NCI-H1105 treated with DMSO at 0.1 percent for 48 hours (cell line): ENCODE data around the gene FASTKD2.

Experiments used
- DNase-seq: peaks from one replicate; lab custom pipeline; 2025; lab: John Stamatoyannopoulos, UW

The FASTKD2 gene

GRCh38 chr2:206765242-206766056 lies at the start of gene FASTKD2, which contains the start of gene MDH1B:
TSS of gene FASTKD2 (plus strand) at chr2:206765606. CDS start at chr2:206766694, 1,088 bp downstream.
TSS of gene MDH1B (minus strand) at chr2:206765328. CDS start at chr2:206765271, 57 bp downstream.
- DNase-seq, result peak; percentile 91

DNA sequence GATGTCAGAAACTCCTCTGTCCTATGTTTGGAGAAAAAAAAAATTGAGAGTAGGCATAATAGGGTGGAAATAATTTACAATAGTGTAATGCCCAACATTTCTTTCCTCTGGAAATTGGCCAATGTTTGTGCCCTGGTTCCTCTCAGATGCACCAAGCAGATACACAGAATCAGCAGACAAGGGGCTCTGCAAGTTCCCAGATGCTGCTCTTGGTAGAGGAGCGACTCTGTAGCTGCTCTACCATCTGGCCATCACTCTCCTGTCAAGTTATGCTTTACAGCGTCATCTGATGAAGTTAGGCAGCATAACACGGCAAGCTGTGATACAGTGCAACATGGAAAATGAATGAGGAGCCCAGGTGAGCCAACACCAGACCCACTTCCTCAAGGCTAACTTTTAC lies 48.8 kb upstream of the FASTKD2 start:
- DNase-seq, result no peak

DNA sequence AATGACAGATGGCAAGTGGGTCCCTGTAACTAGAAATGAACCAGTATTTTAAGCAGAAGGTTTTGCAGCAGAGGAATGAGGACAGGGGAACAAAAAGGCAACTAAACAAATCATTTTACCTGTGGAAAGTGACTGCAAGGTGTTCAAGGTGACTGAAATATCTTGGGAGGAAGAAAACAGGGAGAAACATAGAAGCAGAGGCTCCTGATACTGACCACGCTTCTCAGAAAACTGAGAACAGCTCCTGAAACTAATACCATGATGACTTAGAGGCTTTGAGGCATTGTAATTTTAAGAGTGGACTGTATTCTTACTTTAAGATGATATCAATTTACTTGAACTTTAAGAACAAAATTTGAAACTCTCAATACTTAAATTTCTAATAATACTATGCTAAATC lies 47.1 kb upstream of the FASTKD2 start, which contains the start of gene DYTN:
TSS of gene DYTN (minus strand) at position 101 of the 400 bp plus-strand sequence. CDS start 117 bp downstream, outside the sequence.
- DNase-seq, result no peak

DNA sequence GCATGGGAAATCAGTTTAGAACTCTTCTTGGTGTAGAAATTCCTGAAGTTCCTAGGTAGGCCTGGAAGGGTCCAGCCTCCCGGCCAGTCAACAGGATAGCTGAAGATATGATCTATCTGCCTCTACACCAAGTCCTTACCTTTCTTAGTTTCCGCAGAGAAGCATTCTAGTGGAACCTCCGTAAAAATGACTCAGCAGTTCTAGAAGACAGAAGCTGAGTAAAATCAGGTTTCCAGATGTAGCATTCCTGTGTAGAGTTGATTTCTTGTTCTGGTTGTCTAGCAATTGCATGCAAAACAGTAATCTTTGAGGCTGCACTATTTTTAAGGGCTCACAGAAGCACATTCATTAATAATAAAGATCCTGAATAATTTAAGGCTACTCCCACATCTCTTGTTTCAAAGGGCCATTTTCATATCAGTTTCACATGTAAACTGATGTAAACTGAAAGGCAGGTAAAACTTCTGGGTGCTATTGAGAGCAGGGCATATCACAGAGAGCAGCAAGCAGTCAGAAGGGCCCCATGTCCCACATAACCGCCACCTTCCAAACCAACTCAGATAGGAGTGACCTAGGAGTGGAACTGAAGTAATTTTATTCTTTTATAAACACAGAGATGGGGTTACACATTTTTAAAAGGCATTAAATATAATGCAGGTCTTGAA lies 44.0 kb upstream of the FASTKD2 start:
- DNase-seq, result no peak

DNA sequence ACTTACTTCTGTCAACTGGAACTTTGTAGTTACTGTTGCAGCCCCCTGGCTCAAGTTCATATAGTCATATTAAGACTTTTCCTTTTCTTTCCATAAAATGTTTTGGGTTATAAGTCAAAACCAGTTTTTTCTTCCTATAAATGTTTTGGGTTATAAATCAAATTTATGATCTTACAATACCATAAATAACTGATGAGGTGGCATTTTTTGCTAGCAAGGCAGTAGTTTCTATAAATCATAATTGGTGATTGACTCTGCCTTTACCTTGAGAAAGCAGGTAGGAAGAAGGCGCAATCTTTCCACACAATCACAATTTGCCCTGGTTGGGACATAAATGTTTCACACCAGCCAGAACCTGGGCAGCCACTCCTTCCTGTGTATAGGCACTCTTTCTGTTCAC lies 42.1 kb upstream of the FASTKD2 start:
- no peak for DNase-seq

- no peak for DNase-seq
Observed at GRCh38 chr2:206727287-206727686, 38.1 kb upstream of the FASTKD2 start.

DNA sequence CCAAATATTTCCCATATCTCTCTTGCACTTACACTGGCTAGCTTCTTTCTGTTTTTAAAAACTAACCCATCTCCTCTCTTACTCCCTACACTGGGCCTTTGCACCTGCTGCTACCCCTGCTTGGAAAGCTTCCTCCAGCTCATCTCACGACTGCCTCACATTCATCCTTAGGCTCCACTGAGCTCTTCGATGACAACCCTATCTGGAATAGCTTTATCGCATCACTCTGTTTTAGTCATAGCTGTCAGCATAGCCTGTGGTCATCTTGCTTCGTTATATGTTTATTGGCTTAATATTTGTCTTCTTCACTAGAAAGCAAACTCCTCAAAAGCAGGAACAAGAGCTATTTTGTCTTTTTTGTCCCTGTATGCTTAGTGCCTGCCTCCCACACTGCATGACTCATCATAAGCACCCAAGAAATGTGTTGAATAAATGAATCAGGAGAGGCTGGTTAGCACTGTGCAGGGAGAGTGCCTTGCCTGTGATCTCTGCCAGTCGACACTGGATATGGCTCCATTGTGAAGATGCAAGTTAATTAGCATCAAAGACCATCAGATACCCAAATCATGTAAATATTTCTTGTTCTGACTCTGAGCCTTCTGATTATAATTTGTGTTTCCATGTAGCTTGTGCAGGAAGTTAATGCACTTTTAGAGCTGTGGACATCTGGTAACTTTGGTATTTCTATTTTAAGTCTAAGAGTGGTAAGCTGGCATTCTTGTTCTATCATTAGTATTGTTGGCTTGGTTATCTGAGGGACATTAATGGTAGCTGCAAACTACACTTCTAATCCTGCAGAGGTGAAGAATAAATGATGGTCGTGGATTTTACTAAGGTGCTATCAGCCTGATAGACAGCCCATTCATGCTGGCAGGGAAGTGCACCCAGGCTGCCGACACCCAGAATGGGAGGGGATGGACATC lies 36.9 kb upstream of the FASTKD2 start:
- DNase-seq, result no peak

GRCh38 chr2:206733341-206733740 lies 32.1 kb upstream of the FASTKD2 start:
- DNase-seq, result no peak

- DNase-seq, result no peak
Observed at GRCh38 chr2:206736935-206737334, 28.5 kb upstream of the FASTKD2 start.

DNA sequence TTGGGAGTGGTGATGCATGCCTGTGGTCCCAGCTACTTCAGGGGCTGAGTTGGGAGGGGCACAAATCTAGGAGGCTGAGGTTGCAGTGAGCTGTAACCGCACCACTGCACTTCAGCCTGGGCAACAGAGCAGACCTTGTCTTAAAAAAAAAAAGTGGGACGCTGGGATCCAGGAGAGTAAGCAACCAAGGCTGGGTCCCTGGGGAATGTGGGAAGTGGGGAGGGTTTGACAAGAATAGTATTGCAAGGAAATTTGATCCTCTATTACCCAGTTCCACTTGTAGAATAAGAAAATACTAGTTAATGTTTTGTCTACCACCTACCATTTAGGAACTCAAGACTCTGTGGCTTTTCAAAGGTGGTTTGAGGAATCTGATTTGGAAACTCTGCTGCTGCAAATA lies 26.1 kb upstream of the FASTKD2 start:
- no peak for DNase-seq

DNA sequence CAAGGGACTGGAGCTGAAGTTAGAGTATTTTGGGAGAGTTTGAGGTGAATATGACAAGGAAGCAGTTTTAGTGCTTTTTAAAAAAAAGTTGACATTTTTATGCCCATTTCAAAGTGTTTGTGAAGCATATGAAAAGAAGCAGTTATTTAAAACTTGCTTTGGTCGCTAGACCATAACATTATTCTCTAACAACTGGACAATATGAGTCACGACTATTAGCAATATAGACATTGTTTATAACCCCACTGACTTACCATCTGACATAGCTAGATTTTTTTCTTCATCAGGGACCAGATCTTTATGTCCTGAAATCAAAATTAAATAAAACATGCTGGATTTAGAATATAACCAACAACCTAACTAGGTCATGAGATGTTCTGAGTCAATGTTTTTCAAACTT lies 24.6 kb upstream of the FASTKD2 start:
- no peak for DNase-seq

DNA sequence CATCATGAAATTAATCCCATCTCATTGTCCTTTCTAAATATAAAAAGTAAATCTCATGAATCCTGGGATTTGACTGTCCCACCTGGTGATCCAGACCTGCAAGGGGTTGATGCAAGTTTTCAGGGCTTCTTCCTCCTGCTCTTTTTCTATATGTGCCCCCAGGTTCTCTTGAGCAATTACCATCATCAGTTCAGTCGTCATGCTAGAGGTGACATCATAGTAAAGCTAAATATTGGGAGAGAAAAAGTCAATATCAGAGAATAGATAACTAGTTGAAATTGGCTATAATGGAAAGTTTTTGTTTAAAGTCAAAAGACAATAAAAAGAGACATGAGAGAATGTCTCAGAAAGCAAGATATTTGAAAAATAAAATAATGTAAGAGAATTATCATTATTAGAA lies 8.6 kb upstream of the FASTKD2 start:
- no peak for DNase-seq

GRCh38 chr2:206764673-206765241 lies 649 bp upstream of the FASTKD2 start:
- DNase-seq, result peak; percentile 13

- no peak for DNase-seq
Observed at GRCh38 chr2:206766057-206766930, 888 bp downstream of the FASTKD2 start.

DNA sequence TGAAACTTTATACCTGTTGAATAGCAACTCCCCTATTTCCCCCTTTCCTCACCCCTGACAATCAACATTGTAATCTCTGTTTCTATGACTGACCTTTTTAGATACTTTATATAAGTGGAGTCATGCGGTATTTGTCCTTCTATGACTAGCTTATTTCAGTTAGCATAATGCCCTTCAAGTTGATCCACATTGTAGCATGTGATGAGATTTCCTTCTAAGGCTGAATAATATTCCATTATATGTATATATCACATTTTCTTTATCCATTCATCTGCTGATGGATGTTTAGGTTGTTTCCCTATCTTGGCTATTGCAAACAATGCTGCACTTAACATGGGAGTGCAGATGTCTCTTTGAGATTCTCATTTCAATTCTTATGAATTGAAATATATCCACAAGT lies 9.5 kb downstream of the FASTKD2 start:
- DNase-seq, result no peak

DNA sequence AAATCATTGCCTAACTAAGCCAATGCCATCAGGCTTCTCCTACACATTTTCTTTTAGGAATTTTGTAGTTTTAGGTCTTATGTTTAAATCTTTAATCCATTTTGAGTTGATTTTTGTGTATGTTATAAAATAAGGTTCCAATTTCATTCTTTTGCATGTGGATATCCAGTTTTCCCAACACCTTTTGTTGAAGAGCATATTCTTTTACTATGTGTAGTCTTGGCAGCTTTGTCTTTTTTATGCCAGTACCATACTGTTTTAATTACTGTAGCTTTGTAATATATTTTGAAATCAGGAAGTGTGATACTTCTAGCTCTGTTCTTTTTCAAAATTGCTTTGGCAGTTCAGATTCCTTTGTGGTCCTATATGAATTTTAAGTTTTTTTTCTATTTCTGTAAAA lies 11.0 kb downstream of the FASTKD2 start:
- DNase-seq, result no peak

GRCh38 chr2:206780671-206781070 lies 15.3 kb downstream of the FASTKD2 start:
- DNase-seq, result no peak

DNA sequence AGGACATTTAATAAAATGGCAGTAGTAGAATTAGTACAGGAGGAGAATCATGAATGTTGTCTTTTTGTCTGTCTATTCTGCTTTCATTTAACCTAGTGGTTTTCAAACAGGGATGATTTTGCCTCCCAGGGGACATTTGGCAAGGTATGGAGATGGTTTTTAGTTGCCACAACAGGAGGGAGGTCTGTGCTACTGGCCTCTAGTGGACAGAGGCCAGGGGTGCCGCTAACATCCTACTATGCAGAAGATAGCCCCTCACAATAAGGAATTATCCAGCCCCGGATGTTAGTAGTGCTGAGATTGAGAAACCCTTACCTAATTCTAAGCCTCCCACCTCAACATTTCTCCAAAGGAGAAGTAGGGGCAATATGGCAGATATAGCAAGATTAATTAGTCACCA lies 18.3 kb downstream of the FASTKD2 start:
- DNase-seq, result no peak

DNA sequence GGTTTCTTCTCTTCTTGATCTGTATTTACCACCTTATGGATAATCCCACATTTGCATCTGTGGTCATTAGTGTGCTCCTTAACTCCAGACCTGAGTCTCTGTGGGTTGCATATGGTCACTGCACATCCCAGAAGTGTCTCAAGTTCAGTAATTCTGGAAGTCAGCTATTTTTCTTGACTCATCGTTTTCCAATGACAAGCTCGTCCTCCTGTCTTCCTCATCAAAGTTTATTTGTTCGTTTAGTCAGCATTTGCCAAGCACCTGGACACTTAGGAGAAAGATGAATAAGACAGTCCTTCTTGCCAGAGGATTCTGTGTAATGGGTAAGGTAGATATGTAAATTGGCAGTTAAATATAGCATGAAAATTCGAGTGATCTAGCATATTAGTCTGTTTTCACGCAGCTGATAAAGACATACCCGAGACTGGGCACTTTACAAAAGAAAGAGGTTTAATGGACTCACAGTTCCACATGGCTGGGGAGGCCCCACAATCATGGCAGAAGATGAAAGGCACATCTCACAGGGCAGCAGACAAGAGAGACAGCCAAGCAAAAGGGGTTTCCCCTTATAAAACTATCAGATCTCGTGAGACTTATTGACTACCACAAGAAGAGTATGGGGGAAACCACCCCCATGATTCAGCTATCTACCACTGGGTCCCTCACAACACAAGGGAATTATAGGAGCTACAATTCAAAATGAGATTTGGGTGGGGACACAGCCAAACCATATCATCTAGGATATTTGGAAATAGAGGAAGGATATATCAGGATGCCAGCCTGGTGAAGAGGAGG lies 19.4 kb downstream of the FASTKD2 start:
- DNase-seq, result no peak

- DNase-seq, result no peak
Observed at GRCh38 chr2:206790311-206790935, 25.0 kb downstream of the FASTKD2 start.
